K562 (cell line): Measurements from ENCODE around the gene PTPRE. TPM values are rescaled to one million over a fixed set of nuclear protein-coding genes. Genes with fewer than 3 reads are reported as not detected.

Experiments
- ATAC-seq: fragments of 200-7000 bp; cut with Tn5 transposase; 3 replicates; pipeline ENCODE4 v1.9.1; 2020; ENCODE audit warnings: moderate library complexity
- BruUV-seq: library from RNA; stranded (reverse); fragments of 400-500 nt; replicated peaks from 2 replicates; lab custom pipeline; 2021; lab: Mats Ljungman, UMichigan
- CTCF ChIA-PET: fragments of 300-600 bp; formaldehyde crosslinking; extraction: SDS; loops from one replicate; lab custom pipeline; 2021; ENCODE audit warnings: low intra/inter-chr PET ratio; lab: Yijun Ruan, JAX
- POLR2A ChIA-PET: fragments of 300-600, 350-650 bp; sonication (Branson Sonifier 250); formaldehyde crosslinking; extraction: SDS; loops from one replicate; lab custom pipeline; 2021; ENCODE audit warnings: antibody characterized with exemption, inconsistent platforms; lab: Yijun Ruan, JAX
- DNase-seq, 4 experiments: peaks; one replicate each; pipeline versions ENCODE4 v3.0.0 to v3.0.0-alpha.2; 2011 to 2018; ENCODE audit warnings: low spot score in 3 of 4, mixed read lengths in 3 of 4; ENCODE audit errors: extremely low read depth in 1 of 4
- FAIRE-seq: peaks from 2 replicates; lab custom pipeline; 2011; peaks lifted over from hg19 to GRCh38; lab: Jason Lieb, UNC
- H2AFZ ChIP-seq: 2 replicates; pipeline ENCODE4 v1.6.0; 2011; ENCODE audit warnings: low read depth, low read length, control low read depth, inconsistent platforms
- H3K27ac ChIP-seq: fragments of 200-600 bp; 3 replicates; pipeline ENCODE4 v1.8.0; 2011; ENCODE audit warnings: low read depth, mild to moderate bottlenecking, control low read depth, inconsistent platforms, low read length, moderate library complexity, mixed read lengths; ENCODE audit errors: extremely low read depth
- H3K27me3 ChIP-seq, 2 experiments: fragments of 300-600 bp in 1 of 2; 2 replicates in 1 of 2; 3 replicates in 1 of 2; pipeline versions ENCODE4 v1.6.0 to v1.8.0; 2011; ENCODE audit warnings: inconsistent platforms in 2 of 2, low read length in 2 of 2, mild to moderate bottlenecking in 1 of 2, mixed read lengths in 1 of 2, moderate library complexity in 1 of 2; ENCODE audit not compliant: control insufficient read depth in 2 of 2, insufficient read depth in 2 of 2
- H3K36me3 ChIP-seq: fragments of 300-600 bp; 3 replicates; pipeline ENCODE4 v1.8.0; 2011; ENCODE audit warnings: mild to moderate bottlenecking, low read length, inconsistent platforms; ENCODE audit not compliant: control insufficient read depth, insufficient read depth
- H3K4me1 ChIP-seq, 2 experiments: fragments of 200-600 bp in 1 of 2; replicated peaks in 1 of 2; 2 replicates in 1 of 2; 3 replicates in 1 of 2; pipeline versions ENCODE4 v1.5.1 to v1.8.0; 2011; ENCODE audit warnings: inconsistent platforms in 2 of 2, low read length in 2 of 2, mild to moderate bottlenecking in 1 of 2, mixed read lengths in 1 of 2, moderate library complexity in 1 of 2; ENCODE audit not compliant: control insufficient read depth in 2 of 2, insufficient read depth in 2 of 2
- H3K4me2 ChIP-seq: 2 replicates; pipeline ENCODE4 v1.6.1; 2011; ENCODE audit warnings: low read length, control low read depth, inconsistent platforms, mixed read lengths; ENCODE audit not compliant: insufficient read depth
- H3K4me3 ChIP-seq: fragments of 200-600 bp; sonication (generic), shearing (Covaris generic); 2 replicates; pipeline ENCODE4 v1.5.1; 2016; ENCODE audit warnings: control low read depth, inconsistent platforms
- H3K79me2 ChIP-seq: fragments of 200-600 bp; 3 replicates; pipeline ENCODE4 v1.8.0; 2011; ENCODE audit warnings: low read length, inconsistent platforms; ENCODE audit not compliant: control insufficient read depth, insufficient read depth
- H3K9ac ChIP-seq, 2 experiments: 2 replicates each; pipeline versions ENCODE4 v1.6.0 to v1.6.1; 2011; ENCODE audit warnings: low read depth in 2 of 2, low read length in 2 of 2, control low read depth in 1 of 2, inconsistent platforms in 1 of 2, mild to moderate bottlenecking in 1 of 2, mixed read lengths in 1 of 2; ENCODE audit not compliant: insufficient read depth in 1 of 2
- H3K9me1 ChIP-seq: one replicate; pipeline ENCODE4 v1.6.0; 2011; ENCODE audit warnings: inconsistent platforms, mild to moderate bottlenecking, low read length, moderate library complexity; ENCODE audit not compliant: control insufficient read depth, insufficient read depth
- H3K9me3 ChIP-seq: replicated peaks from 2 replicates; pipeline ENCODE4 v1.5.1; 2011; ENCODE audit warnings: low read depth, low read length, inconsistent platforms; ENCODE audit not compliant: control insufficient read depth, insufficient read depth
- H4K20me1 ChIP-seq: replicated peaks from 2 replicates; pipeline ENCODE4 v1.6.1; 2011; ENCODE audit warnings: low read length, inconsistent platforms, mixed read lengths; ENCODE audit not compliant: control insufficient read depth, insufficient read depth
- ATF1 ChIP-seq, 2 experiments: fragments of 450-650 bp in 1 of 2; IDR thresholded peaks; 2 replicates each; pipeline ENCODE4 v1.6.1; 2016; ENCODE audit warnings: missing compliant biosample characterization in 1 of 2, missing genetic modification characterization in 1 of 2
- ERF ChIP-seq: fragments of 450-650 bp; formaldehyde crosslinking; IDR thresholded peaks from 2 replicates; pipeline ENCODE4 v1.4.0; 2020; ENCODE audit warnings: mild to moderate bottlenecking, mixed read lengths
- FOSL1 ChIP-seq: fragments of 200-800 bp; sonication (Bioruptor generic); conservative IDR thresholded peaks from 2 replicates; pipeline ENCODE4 v1.6.1; 2016; ENCODE audit warnings: missing genetic modification characterization, missing compliant biosample characterization
- FOXM1 ChIP-seq, 2 experiments: fragments of 450-650 bp in 1 of 2; sonication (generic) in 1 of 2; formaldehyde crosslinking in 1 of 2; IDR thresholded peaks; 2 replicates each; pipeline versions ENCODE4 v1.6.1 to v1.9.0; 2017 to 2022; ENCODE audit warnings: low read depth in 2 of 2, mild to moderate bottlenecking in 2 of 2, missing genetic modification reagents in 1 of 2, moderate library complexity in 1 of 2
- KLF1 ChIP-seq: fragments of 450-650 bp; IDR thresholded peaks from 2 replicates; pipeline ENCODE4 v1.6.1; 2016; ENCODE audit warnings: missing genetic modification characterization, missing compliant biosample characterization
- MEIS2 ChIP-seq: fragments of 450-650 bp; IDR thresholded peaks from 2 replicates; pipeline ENCODE4 v1.6.1; 2014; ENCODE audit warnings: mild to moderate bottlenecking; ENCODE audit not compliant: partially characterized antibody
- NR1H2 ChIP-seq: sonication (generic); formaldehyde crosslinking; IDR thresholded peaks from 2 replicates; pipeline ENCODE4 v1.4.0; 2020; ENCODE audit warnings: mild to moderate bottlenecking, missing genetic modification reagents
- RBM25 ChIP-seq: fragments of 200-400 bp; formaldehyde crosslinking; IDR thresholded peaks from 2 replicates; pipeline ENCODE4 v1.6.1; 2018; ENCODE audit warnings: low read length, low read depth, moderate library complexity; ENCODE audit not compliant: severe bottlenecking
- SRSF7 ChIP-seq: fragments of 200-400 bp; formaldehyde crosslinking; optimal IDR thresholded peaks from 2 replicates; pipeline ENCODE3; 2017; ENCODE audit warnings: mild to moderate bottlenecking, low read depth, low read length
- THRAP3 ChIP-seq: fragments of 450-650 bp; IDR thresholded peaks from 2 replicates; pipeline ENCODE4 v1.6.1; 2016; ENCODE audit warnings: mild to moderate bottlenecking, inconsistent platforms, borderline replicate concordance
- ZNF212 ChIP-seq: fragments of 450-650 bp; formaldehyde crosslinking; IDR thresholded peaks from 2 replicates; pipeline ENCODE4 v1.4.0; 2020; ENCODE audit warnings: mild to moderate bottlenecking
- ZNF444 ChIP-seq: fragments of 250-450 bp; sonication (Bioruptor Pico); IDR thresholded peaks from 2 replicates; pipeline ENCODE4 v1.4.0; 2020; ENCODE audit warnings: mild to moderate bottlenecking, moderate library complexity
- WGBS: fragments of 100-300 bp; shearing (Covaris generic); methylation state at CpG from one replicate; pipeline ENCODE4 v1.1.6; 2016; ENCODE audit warnings: low coverage, mixed read lengths; ENCODE audit not compliant: insufficient coverage; ENCODE audit errors: missing lambda C conversion rate; 5-methylcytosine and 5-hydroxymethylcytosine counted together
- in situ Hi-C: fragments of 300-500 bp; cut with MboI; formaldehyde crosslinking; loops from 4 replicates; pipeline ENCODE4 v1.15.0; 2018; ENCODE audit warnings: inconsistent platforms, mixed read lengths
- intact Hi-C: fragments of 100-400 bp; cut with micrococcal nuclease; formaldehyde crosslinking; loops from 2 replicates; pipeline ENCODE4 v1.14.2; 2022
- polyA plus RNA-seq, 8 experiments: library from polyadenylated mRNA; depleted of rRNA in 4 of 8; stranded (reverse) in 5 of 8; unstranded in 3 of 8; fragments of >200 nt; fragmentation: Nextera tagmentation in 2 of 8; fragmentation: Illumina TruSeq in 1 of 8; extraction: Ambion mirVana in 2 of 8; extraction: Trizol in 1 of 8; gene quantifications; 2 replicates each; pipeline versions ENCODE4 v1.2.1 to v1.2.3, GENCODE V29; 2011 to 2014; ENCODE audit warnings: inconsistent platforms in 1 of 8, missing spikeins in 1 of 8
- total RNA-seq, 7 experiments: library from RNA; depleted of rRNA in 6 of 7; stranded (reverse); fragments of >200 nt in 6 of 7; fragmentation: Illumina TruSeq in 2 of 7; extraction: Trizol in 2 of 7; gene quantifications; 2 replicates each; pipeline versions ENCODE4 v1.2.1 to v1.2.3, GENCODE V29; 2011 to 2021; ENCODE audit warnings: low replicate concordance in 1 of 7
- TF ChIP-seq, protein P1 (sequence below): fragments of 250-450 bp; sonication (Bioruptor Pico); IDR thresholded peaks from 2 replicates; pipeline ENCODE4 v1.8.0; 2021; ENCODE audit warnings: mild to moderate bottlenecking, moderate library complexity
- TF ChIP-seq, protein P2 (sequence below): sonication (generic); formaldehyde crosslinking; IDR thresholded peaks from 2 replicates; pipeline ENCODE4 v1.8.1; 2022; ENCODE audit warnings: missing genetic modification reagents

The PTPRE gene
- total and polyA plus RNA-seq, 9 of the 15 experiments (the other 6 are each of a cell fraction or from before 2014, with no cell fraction given), result 0.01 to 0.13 (median 0.04) TPM; not detected in 4

DNA sequence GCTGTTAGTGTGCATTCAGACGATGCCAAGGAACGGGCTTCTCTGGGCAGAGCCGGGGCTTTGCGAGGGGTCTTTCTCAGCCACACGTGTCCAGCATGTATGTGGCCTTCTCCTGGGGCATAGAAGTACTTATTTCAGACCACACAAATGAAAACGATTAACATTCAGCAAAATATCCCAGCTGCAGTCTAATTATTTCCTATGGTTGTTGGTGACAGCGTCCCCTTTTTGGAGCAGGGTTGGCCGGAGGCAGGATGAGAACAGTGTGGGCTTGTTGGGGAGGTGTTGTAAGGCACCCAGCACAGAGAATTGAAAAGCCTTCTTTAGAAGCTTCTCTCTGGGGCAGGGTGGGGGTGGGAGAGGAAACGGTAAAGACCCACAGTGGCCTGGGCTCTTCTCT is 54.2 kb downstream of the PTPRE start:
- 0% methylated on average over 7 of the region's 9 CpGs for WGBS
- in situ Hi-C loops (no loop called here), intact Hi-C loops (no loop called here)
- ChIA-PET POLR2A (no interaction called here), CTCF (no interaction called here)
- Histone ChIP-seq H3K4me3 (no peak overlapping the region), H3K36me3 (no peaks in the 10 kb centered on the region), H2AFZ (no peak overlapping the region), H3K27me3 (no peaks in the 10 kb centered on the region; a peak in 1 of 5 replicates), H4K20me1 (no peaks in the 10 kb centered on the region), H3K9ac (no peak overlapping the region), H3K4me2 (no peak overlapping the region), H3K4me1 (no peaks in the 10 kb centered on the region), H3K27ac (no peak overlapping the region), H3K9me1 (no peaks in the 10 kb centered on the region), H3K79me2 (no peaks in the 10 kb centered on the region), H3K9me3 (no peaks in the 10 kb centered on the region)
- FAIRE-seq (no peak), ATAC-seq (no peak), DNase-seq (no peak)
- TF ChIP-seq ZNF212, result no peak
- no peak for TF ChIP-seq KLF1 (tag)
- TF ChIP-seq FOXM1 (IDR thresholded peaks at IDR 0.05; ENCODE audit: low read depth), result no peak
- TF ChIP-seq FOXM1 (CRISPR knock-in tag; IDR thresholded peaks at IDR 0.05; ENCODE audit: low read depth), result no peak
- no peak for TF ChIP-seq SRSF7
- TF ChIP-seq ERF (CRISPR knock-in tag), result no peak
- TF ChIP-seq THRAP3, result no peak
- TF ChIP-seq ATF1 (CRISPR knock-in tag; IDR thresholded peaks at IDR 0.05), result no peak
- TF ChIP-seq ATF1 (tag; IDR thresholded peaks at IDR 0.05), result no peak
- TF ChIP-seq NR1H2 (CRISPR knock-in tag), result no peak
- TF ChIP-seq, protein P1, sequence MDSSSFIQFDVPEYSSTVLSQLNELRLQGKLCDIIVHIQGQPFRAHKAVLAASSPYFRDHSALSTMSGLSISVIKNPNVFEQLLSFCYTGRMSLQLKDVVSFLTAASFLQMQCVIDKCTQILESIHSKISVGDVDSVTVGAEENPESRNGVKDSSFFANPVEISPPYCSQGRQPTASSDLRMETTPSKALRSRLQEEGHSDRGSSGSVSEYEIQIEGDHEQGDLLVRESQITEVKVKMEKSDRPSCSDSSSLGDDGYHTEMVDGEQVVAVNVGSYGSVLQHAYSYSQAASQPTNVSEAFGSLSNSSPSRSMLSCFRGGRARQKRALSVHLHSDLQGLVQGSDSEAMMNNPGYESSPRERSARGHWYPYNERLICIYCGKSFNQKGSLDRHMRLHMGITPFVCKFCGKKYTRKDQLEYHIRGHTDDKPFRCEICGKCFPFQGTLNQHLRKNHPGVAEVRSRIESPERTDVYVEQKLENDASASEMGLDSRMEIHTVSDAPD (CRISPR knock-in tag), result no peak
- TF ChIP-seq ZNF444, result no peak
- no peak for TF ChIP-seq RBM25
- TF ChIP-seq, protein P2, sequence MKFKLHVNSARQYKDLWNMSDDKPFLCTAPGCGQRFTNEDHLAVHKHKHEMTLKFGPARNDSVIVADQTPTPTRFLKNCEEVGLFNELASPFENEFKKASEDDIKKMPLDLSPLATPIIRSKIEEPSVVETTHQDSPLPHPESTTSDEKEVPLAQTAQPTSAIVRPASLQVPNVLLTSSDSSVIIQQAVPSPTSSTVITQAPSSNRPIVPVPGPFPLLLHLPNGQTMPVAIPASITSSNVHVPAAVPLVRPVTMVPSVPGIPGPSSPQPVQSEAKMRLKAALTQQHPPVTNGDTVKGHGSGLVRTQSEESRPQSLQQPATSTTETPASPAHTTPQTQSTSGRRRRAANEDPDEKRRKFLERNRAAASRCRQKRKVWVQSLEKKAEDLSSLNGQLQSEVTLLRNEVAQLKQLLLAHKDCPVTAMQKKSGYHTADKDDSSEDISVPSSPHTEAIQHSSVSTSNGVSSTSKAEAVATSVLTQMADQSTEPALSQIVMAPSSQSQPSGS, result no peak
- TF ChIP-seq MEIS2, result no peak
- no peak for TF ChIP-seq FOSL1
- BruUV-seq, result no TSS peak
